ENCODE data around the gene SHC2.
"Not testable (repeated sequence)": the region's sequence is repeated elsewhere in the genome, so short reads cannot be mapped to it uniquely, and the experiment has no call there.

SHC2 gene

GRCh38 chr19:491146-491741 lies 30.4 kb upstream of the SHC2 start:
- no peak for DNase-seq (ENCODE audit: low read depth)

DNA sequence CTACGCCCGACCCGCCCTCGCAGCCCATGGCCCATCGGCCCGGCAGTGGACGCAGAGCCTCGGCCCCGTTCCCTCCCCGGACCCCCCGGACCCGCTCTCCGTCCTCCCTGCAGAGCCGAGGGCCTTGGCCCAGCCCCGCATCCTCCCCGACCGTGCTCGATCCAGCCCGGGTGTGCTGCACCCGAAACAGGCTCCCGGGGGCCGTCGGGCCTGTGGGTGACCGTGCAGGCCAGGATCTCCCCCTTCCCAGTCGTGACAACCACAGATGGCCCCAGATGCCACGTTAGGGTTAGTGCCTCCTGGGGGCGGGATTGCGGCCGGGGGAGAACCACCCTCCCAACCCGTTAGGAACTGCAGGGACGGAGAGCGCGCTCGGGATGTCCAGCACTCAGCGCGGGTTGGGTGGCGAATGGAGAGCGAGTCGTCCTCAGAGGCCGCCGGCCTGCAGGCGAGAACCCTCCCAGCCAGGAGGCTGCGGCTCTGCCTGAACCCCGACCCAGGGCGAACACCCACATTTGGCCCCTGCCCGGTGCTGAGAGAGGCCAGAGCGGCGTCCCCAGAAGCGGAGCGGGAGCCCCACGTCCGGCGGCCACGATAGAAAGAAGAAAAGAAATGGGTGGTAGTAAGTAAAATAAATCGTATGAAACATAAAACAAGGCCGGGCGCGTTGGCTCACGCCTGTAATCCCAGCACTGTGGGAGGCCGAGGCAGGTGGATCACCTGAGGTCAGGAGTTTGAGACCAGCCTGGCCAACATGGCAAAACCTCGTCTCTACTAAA lies 28.8 kb upstream of the SHC2 start:
- no peak for DNase-seq (ENCODE audit: low read depth)

- peak; percentile 90 for DNase-seq (ENCODE audit: low read depth)
These were observed 27.9 kb upstream of the SHC2 start for GRCh38 chr19:488505-489417.

GRCh38 chr19:485583-486236 lies 24.9 kb upstream of the SHC2 start:
- DNase-seq (ENCODE audit: low read depth), result no peak

- DNase-seq (ENCODE audit: low read depth), result no peak
These were observed 24.2 kb upstream of the SHC2 start for GRCh38 chr19:485077-485476.

DNA sequence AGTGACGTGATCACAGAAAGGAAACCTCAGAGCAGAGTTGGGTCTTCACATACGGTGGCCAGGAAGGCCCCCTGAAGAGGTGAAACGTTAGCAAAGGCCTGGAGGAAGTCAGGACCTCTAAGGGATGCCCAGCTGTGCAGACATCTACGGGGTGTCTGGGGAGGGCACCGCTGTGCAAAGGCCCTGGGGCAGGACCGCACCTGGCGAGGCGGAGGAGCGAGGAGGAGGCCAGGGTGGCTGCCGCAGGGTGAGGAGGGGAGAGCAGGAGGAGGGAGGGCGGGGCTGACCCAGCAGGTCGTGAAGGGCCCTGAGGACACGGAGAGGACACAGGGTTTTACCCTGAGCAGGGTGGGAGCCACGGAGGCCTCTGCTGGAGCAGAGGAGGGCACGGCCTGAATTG lies 23.7 kb upstream of the SHC2 start:
- DNase-seq (ENCODE audit: low read depth), result no peak

- no peak for DNase-seq (ENCODE audit: low read depth)
These were observed 22.7 kb upstream of the SHC2 start for GRCh38 chr19:483332-484072.

DNA sequence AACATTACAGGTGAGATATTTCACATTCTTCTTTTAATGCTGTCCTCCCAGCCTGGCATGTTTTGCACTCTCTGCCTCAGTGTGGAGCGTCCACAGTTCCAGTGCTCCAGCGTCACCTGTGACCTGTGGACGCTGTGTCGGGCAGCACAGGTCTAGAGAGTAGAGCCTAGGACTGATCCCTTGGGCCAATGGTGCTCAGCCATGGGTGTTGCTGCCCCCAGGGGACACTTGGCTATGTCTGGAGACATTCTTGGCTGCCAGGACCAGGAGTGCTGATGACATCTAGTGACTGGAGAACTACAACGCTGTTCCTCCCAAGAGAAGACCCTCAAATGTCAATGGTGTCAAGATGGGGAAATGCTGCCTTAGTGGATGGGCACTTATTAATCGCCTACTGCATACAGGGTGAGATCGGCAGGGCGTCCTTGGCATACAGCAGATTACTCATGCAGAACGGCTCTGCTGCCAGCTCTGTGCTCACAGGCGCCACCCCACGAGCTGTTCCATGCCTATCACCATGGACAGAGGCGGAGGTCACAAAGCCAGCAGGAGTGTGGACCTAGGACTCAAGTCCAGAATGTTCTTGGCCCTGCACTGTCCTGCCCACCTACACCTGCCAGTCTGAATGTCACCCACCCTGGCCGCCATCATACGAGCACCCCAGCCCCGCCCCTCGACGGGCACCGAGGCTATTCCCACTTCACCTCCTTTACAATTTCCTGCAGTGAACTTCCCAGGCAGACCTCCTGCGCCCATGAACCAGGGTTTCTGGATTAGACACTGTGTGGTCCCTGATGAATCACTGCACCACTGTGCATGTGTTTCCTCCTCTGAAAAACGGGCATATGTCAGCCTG lies 21.6 kb upstream of the SHC2 start:
- no peak for DNase-seq (ENCODE audit: low read depth)

GRCh38 chr19:481100-481499 lies 20.3 kb upstream of the SHC2 start:
- not testable (repeated sequence) for DNase-seq (ENCODE audit: low read depth)

- no peak for DNase-seq (ENCODE audit: low read depth)
These were observed 19.4 kb upstream of the SHC2 start for GRCh38 chr19:480016-480855.

- no peak for DNase-seq (ENCODE audit: low read depth)
These were observed 18.1 kb upstream of the SHC2 start for GRCh38 chr19:478976-479375.

- DNase-seq (ENCODE audit: low read depth), result no peak
These were observed 17.5 kb upstream of the SHC2 start for GRCh38 chr19:478236-478903.

DNA sequence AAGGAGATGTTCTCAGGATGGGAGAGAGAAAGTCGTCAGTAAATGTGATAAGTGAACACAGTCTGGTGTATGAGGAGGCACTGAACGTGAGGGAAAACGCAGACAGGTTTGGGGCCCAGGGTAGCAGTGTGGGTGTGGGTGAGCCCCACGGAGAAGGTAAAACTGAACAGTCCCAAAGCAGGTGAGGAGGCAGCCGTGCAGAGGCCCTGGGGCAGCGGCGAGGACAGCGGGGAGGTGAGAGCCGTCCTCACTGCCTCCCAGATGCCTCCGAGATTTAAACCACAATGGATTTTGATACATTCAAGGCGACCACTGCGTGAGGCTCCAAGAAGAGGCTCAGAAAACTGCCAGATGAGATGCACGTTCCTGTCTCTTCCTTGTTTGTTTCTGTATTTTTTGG lies 14.5 kb upstream of the SHC2 start:
- no peak for DNase-seq (ENCODE audit: low read depth)

- DNase-seq (ENCODE audit: low read depth), result no peak
These were observed 13.6 kb upstream of the SHC2 start for GRCh38 chr19:474126-475078.

- no peak for DNase-seq (ENCODE audit: low read depth)
These were observed 11.4 kb upstream of the SHC2 start for GRCh38 chr19:472005-472858.

GRCh38 chr19:470701-471100 lies 9.9 kb upstream of the SHC2 start:
- no peak for DNase-seq (ENCODE audit: low read depth)

DNA sequence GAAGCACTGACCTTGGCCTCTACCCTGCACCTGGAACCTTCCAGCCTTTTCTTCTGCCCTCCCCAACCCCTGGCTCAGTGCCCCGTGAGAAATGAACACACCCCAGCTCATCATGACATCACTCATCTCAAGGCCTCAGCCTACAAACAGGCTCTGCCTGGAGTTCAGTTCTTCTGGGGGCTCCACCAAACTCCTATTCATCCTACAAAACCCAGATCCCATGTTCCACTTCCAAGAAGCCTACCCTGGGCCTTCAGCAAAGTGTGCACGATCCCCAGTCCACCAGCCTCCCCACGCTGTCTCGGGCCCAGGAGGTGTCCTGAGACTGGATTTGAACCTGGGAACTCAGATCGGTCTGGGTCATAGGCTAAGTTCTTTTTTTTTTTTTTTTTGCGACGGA lies 9.0 kb upstream of the SHC2 start:
- no peak for DNase-seq (ENCODE audit: low read depth)
